Measurements from ENCODE around the gene SH3GLB1. TPM values are rescaled to one million over a fixed set of nuclear protein-coding genes. Genes with fewer than 3 reads are reported as not detected.

The SH3GLB1 gene
- total and polyA plus RNA-seq, 2 experiments from 2014 or later, result 41.5 to 57.4 TPM

DNA sequence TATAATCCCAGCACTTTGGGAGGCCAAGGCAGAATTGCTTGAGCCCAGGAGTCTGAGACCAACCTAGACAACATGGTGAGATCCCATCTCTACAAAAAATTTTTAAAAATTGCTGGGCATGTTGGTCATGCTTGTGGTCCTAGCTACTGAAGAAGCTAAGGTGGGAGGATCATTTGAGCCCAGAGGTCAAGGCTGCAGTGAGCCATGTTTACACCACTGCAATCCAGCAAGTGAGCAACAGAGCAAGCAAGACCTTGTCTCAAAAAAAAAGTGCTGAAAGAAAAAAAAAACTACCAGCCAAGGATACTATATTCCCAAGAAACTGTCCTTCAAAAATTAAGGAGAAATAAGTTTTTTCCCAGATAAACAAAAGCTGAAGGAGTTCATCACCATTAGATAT is 78.1 kb downstream of the SH3GLB1 start:
- no peaks in the 10 kb centered on the region for H3K27me3 ChIP-seq
- no peak for DNase-seq (ENCODE audit: low read depth in 1 of 2, low spot score in 1 of 2)
- no peak overlapping the region for H3K27ac ChIP-seq
- H3K4me3 ChIP-seq, result no peak overlapping the region
- H3K9me3 ChIP-seq (ENCODE audit: low read depth), result no peaks in the 10 kb centered on the region
- TF ChIP-seq CTCF (IDR thresholded peaks at IDR 0.05; ENCODE audit: low read depth, low read length), result no peak
- no peaks in the 10 kb centered on the region for H3K36me3 ChIP-seq
- H3K4me1 ChIP-seq (ENCODE audit: low read depth), result peaks cover 12% of the 10 kb centered on the region

DNA sequence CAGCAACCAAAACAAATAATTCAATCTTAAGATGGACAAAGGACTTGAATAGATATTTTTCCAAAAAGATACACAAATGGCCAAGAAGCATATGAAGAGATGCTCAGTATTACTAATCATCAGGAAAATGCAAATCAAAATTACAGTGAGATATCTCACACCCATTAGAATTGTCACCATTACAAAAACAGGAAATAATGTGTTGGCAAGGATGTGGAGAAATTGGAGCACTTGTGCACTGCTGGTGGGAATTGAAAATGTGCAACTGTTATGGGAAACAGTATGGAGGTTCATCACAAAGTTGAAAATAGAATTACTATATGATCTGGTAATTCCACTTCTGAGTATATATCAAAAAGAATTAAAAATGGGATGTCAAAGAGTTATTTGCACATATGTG is 83.2 kb downstream of the SH3GLB1 start:
- Histone ChIP-seq H3K27ac (no peak overlapping the region), H3K27me3 (no peaks in the 10 kb centered on the region), H3K4me1 (ENCODE audit: low read depth) (peaks cover under 1% of the 10 kb centered on the region), H3K36me3 (no peaks in the 10 kb centered on the region), H3K4me3 (no peak overlapping the region), H3K9me3 (ENCODE audit: low read depth) (no peaks in the 10 kb centered on the region)
- TF ChIP-seq CTCF (IDR thresholded peaks at IDR 0.05; ENCODE audit: low read depth, low read length), result no peak
- DNase-seq (ENCODE audit: low read depth in 1 of 2, low spot score in 1 of 2), result no peak

- Histone ChIP-seq H3K27ac (no peak overlapping the region), H3K9me3 (ENCODE audit: low read depth) (no peaks in the 10 kb centered on the region), H3K4me3 (no peak overlapping the region), H3K36me3 (no peaks in the 10 kb centered on the region), H3K27me3 (no peaks in the 10 kb centered on the region), H3K4me1 (ENCODE audit: low read depth) (peaks cover 6% of the 10 kb centered on the region)
- peak in 1 of 2 donors; percentile 90 for DNase-seq (ENCODE audit: low read depth in 1 of 2, low spot score in 1 of 2)
- no peak for TF ChIP-seq CTCF (IDR thresholded peaks at IDR 0.05; ENCODE audit: low read depth, low read length)
These were observed 84.2 kb downstream of the SH3GLB1 start for GRCh38 chr1:86788300-86789206.

DNA sequence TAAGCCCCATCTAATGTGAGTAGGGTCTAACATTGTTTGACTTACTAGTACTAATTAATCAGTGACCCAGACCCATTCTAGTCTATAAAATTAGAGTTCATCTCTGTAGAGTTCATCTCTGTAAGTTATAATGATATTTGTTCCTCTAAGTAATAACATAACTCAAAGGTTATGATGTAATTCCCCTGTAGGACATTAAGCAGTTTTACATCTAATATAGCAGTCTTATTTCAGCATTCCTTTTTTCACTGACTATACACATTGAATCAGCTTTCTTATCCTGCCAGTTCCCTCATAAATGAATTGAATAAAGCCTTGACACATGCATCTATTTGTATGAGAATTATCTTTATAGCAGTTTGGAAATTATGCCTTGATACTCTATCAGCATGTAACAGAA is 90.9 kb downstream of the SH3GLB1 start:
- Histone ChIP-seq H3K36me3 (no peaks in the 10 kb centered on the region), H3K9me3 (ENCODE audit: low read depth) (no peaks in the 10 kb centered on the region), H3K4me3 (no peak overlapping the region), H3K4me1 (ENCODE audit: low read depth) (peaks cover 6% of the 10 kb centered on the region), H3K27me3 (no peaks in the 10 kb centered on the region), H3K27ac (no peak overlapping the region)
- no peak for DNase-seq (ENCODE audit: low read depth in 1 of 2, low spot score in 1 of 2)
- no peak for TF ChIP-seq CTCF (IDR thresholded peaks at IDR 0.05; ENCODE audit: low read depth, low read length)

Other genes starting within 250 kb of the SH3GLB1 start
- not detected in 2 replicates for gene CLCA1, start 235.6 kb upstream of the SH3GLB1 start, total RNA-seq
- gene CLCA1, start 235.6 kb upstream of the SH3GLB1 start, polyA plus RNA-seq, result not detected in 2 replicates
- not detected in 2 replicates for gene CLCA4, start 157.5 kb upstream of the SH3GLB1 start, total RNA-seq
- gene CLCA4, start 157.5 kb upstream of the SH3GLB1 start, polyA plus RNA-seq, result not detected in 2 replicates
- gene SELENOF, start 209.6 kb downstream of the SH3GLB1 start, total RNA-seq, result 37.6 and 53.5 TPM in 2 replicates
- gene SELENOF, start 209.6 kb downstream of the SH3GLB1 start, polyA plus RNA-seq, result 96.2 and 116 TPM in 2 replicates
- gene HS2ST1, start 210.1 kb downstream of the SH3GLB1 start, total RNA-seq, result 16.6 and 19.0 TPM in 2 replicates
- 13.9 and 16.0 TPM in 2 replicates for gene HS2ST1, start 210.1 kb downstream of the SH3GLB1 start, polyA plus RNA-seq